ENCODE measurements around the gene MBOAT1. TPM values are rescaled to one million over a fixed set of nuclear protein-coding genes. Genes with fewer than 3 reads are reported as not detected.

The MBOAT1 gene
- total RNA-seq, 3 donors from 2014 or later (not counting 1 experiment from before 2014, with no cell fraction given): 3.6 to 7.5 (median 5.2) TPM

- Mint-ChIP-seq H3K4me1 (peaks cover 24 to 29% of the 10 kb centered on the region in 2 donors), H3K36me3 (no peaks in the 10 kb centered on the region), H3K27me3 (ENCODE audit: low read depth in 2 of 2) (peaks cover 17 to 20% of the 10 kb centered on the region in 2 donors), H3K4me3 (peak overlapping the region; percentile 95), H3K9me3 (no peaks in the 10 kb centered on the region), H3K27ac (peak overlapping the region; percentile 65 to 76)
- Histone ChIP-seq H3K9me3 (ENCODE audit: control insufficient read depth, insufficient read depth, low read length) (no peaks in the 10 kb centered on the region), H3K4me3 (ENCODE audit: low read length) (peak overlapping the region; percentile 67), H3K4me1 (ENCODE audit: control insufficient read depth, insufficient read depth, low read length) (peaks cover 21% of the 10 kb centered on the region), H3K27ac (ENCODE audit: low read length) (peak overlapping the region; percentile 71), H3K36me3 (ENCODE audit: control insufficient read depth, insufficient read depth, low read length) (no peaks in the 10 kb centered on the region), H3K27me3 (ENCODE audit: control insufficient read depth, insufficient read depth, low read length) (no peaks in the 10 kb centered on the region)
- ATAC-seq: peak; percentile 57 to 71 (median 59)
- no peak for TF ChIP-seq CTCF (IDR thresholded peaks at IDR 0.05)
- DNase-seq: peak in 1 of 2 donors; percentile 72
- WGBS (ENCODE audit: insufficient coverage): under 1% methylated on average over 37 of the region's 37 CpGs
- intact Hi-C loops (cut with micrococcal nuclease): loop anchor here (5.0 kb wide), 1 partner anchor 480 kb away; no protein-coding TSS in a partner anchor
These were observed 303 bp downstream of the MBOAT1 start for GRCh38 chr6:20211941-20212391.

- no peaks in the 10 kb centered on the region for H3K9me3 Mint-ChIP-seq
- ATAC-seq (no peak), DNase-seq (peak in 1 of 2 donors; percentile 40)
- H3K27me3 Mint-ChIP-seq (ENCODE audit: low read depth in 2 of 2): peaks cover 17 to 20% of the 10 kb centered on the region in 2 donors
- H3K27ac ChIP-seq (ENCODE audit: low read length): peak overlapping the region; percentile 71
- no peaks in the 10 kb centered on the region for H3K9me3 ChIP-seq (ENCODE audit: control insufficient read depth, insufficient read depth, low read length)
- peak overlapping the region; percentile 65 to 76 for H3K27ac Mint-ChIP-seq
- no peaks in the 10 kb centered on the region for H3K27me3 ChIP-seq (ENCODE audit: control insufficient read depth, insufficient read depth, low read length)
- no peak for TF ChIP-seq CTCF (IDR thresholded peaks at IDR 0.05)
- WGBS (ENCODE audit: insufficient coverage): 14% methylated on average over 17 of the region's 17 CpGs
- peak overlapping the region; percentile 67 for H3K4me3 ChIP-seq (ENCODE audit: low read length)
- no peaks in the 10 kb centered on the region for H3K36me3 Mint-ChIP-seq
- H3K4me1 ChIP-seq (ENCODE audit: control insufficient read depth, insufficient read depth, low read length): peaks cover 27% of the 10 kb centered on the region
- intact Hi-C loops (cut with micrococcal nuclease): loop anchor here (5.0 kb wide), 1 partner anchor 481 kb away; no protein-coding TSS in a partner anchor
- peak overlapping the region; percentile 95 for H3K4me3 Mint-ChIP-seq
- no peaks in the 10 kb centered on the region for H3K36me3 ChIP-seq (ENCODE audit: control insufficient read depth, insufficient read depth, low read length)
- H3K4me1 Mint-ChIP-seq: peaks cover 30 to 36% of the 10 kb centered on the region in 2 donors
These were observed 980 bp downstream of the MBOAT1 start for GRCh38 chr6:20211037-20211940.

- Mint-ChIP-seq H3K4me1 (peaks cover 31 to 43% of the 10 kb centered on the region in 2 donors), H3K27ac (no peak overlapping the region)
- DNase-seq: peak in 1 of 2 donors; percentile 18
These were observed 2.1 kb downstream of the MBOAT1 start for GRCh38 chr6:20210158-20210557.

More at GRCh38 chr6:20210158-20210557, 2.1 kb downstream of the MBOAT1 start:
- no peak overlapping the region for H3K4me3 Mint-ChIP-seq
- ATAC-seq: no peak
- no peak overlapping the region for H3K4me3 ChIP-seq (ENCODE audit: low read length)
- no peaks in the 10 kb centered on the region for H3K9me3 ChIP-seq (ENCODE audit: control insufficient read depth, insufficient read depth, low read length)
- no peaks in the 10 kb centered on the region for H3K36me3 Mint-ChIP-seq
- 65% methylated on average over 3 of the region's 3 CpGs for WGBS (ENCODE audit: insufficient coverage)
- no peak overlapping the region for H3K27ac ChIP-seq (ENCODE audit: low read length)
- peaks cover 17 to 20% of the 10 kb centered on the region in 2 donors for H3K27me3 Mint-ChIP-seq (ENCODE audit: low read depth in 2 of 2)
- H3K9me3 Mint-ChIP-seq: no peaks in the 10 kb centered on the region
- H3K27me3 ChIP-seq (ENCODE audit: control insufficient read depth, insufficient read depth, low read length): no peaks in the 10 kb centered on the region
- intact Hi-C loops (cut with micrococcal nuclease): loop anchor here (5.0 kb wide), 1 partner anchor 482 kb away; no protein-coding TSS in a partner anchor
- peaks cover 38% of the 10 kb centered on the region for H3K4me1 ChIP-seq (ENCODE audit: control insufficient read depth, insufficient read depth, low read length)
- H3K36me3 ChIP-seq (ENCODE audit: control insufficient read depth, insufficient read depth, low read length): no peaks in the 10 kb centered on the region
- no peak for TF ChIP-seq CTCF (IDR thresholded peaks at IDR 0.05)

Measured in natural killer cell (primary cell).